ENCODE measurements around the gene NECAP2.

Gene NECAP2

DNA sequence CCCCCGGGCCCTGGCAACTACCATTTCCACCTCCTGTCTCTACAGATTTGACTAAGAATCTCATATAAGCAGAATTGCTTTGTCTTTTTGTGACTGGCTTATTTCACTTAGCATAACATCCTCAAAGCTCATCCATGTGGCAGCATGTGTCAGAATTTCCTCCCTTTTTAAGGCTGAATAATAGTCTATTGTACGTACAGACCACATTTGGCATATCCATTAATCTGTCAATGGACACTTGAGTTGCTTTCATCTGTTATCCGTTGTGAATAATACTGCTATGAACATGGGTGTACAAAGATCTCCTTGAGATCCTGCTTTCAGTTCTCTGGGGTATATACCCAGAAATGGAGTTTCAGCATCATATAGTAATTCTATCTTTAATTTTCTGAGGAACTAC is 27.3 kb upstream of the NECAP2 start:
- TF ChIP-seq ZNF274 (IDR thresholded peaks at IDR 0.05; ENCODE audit: low read depth, low read length) = no peak
- no peak overlapping the region for H3K4me3 ChIP-seq (ENCODE audit: low read length)

DNA sequence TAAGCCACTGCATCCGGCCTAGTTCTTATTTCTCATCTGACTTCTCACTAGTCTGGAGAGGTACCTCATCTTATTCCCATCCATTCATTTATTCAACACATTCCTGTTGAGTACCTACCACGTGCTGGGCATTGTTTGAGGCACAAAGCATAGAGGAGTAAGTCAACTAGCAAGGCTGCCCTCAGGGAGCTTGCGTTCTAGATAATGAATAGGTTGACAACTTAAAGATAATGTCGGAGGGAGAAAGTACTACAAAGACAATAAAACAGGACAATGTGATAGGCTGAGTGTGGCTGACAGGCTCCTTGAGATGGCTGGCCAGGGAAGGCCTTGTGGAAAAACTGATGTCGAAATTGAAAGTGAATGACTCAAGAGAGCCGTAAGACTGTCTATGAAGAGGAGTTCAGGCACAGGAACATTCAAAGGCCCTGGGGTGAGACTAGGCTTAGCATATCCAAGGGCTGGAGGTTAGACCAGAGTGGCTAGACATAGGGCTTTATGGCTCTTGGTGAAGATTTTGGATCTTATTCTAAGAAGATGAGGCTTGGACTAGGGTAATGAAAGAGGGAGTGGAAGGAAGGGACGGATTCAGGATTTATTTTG is 21.6 kb upstream of the NECAP2 start:
- TF ChIP-seq ZNF274 (IDR thresholded peaks at IDR 0.05; ENCODE audit: low read depth, low read length) = no peak
- no peak overlapping the region for H3K4me3 ChIP-seq (ENCODE audit: low read length)

DNA sequence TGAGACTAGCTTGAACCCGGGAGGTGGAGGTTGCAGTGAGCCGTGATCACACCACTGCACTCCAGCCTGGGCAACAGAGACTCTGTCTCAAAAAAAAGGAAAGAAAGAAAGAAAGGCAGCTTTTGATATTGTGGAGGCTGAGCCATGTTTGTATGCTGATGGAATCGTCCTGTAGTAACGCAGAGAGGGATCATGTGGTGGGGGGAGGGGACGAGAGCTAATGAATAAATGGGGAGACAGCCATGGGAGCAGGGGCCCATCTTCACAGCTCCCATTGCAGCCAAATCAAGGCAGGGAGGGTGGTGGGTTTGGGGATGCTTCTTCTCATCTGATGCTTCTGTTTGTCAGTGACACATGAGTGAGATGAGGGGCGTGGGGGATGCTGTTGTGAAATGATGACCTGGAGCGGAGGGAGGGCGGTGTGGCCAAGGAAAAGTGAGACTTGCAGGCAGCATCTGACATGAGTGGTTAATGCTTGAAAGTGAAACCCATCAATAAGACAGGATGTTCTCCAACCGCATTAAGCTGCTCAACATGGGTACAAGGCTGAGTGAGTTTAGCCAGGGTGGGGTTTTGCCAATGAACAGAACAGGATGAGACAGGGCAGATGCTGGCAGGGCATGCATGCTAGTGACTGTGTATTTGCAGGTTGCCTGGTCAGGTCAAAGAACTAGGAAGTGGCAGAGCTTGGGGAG is 20.0 kb upstream of the NECAP2 start:
- TF ChIP-seq ZNF274 (IDR thresholded peaks at IDR 0.05; ENCODE audit: low read depth, low read length) = no peak
- H3K4me3 ChIP-seq (ENCODE audit: low read length) = no peak overlapping the region

DNA sequence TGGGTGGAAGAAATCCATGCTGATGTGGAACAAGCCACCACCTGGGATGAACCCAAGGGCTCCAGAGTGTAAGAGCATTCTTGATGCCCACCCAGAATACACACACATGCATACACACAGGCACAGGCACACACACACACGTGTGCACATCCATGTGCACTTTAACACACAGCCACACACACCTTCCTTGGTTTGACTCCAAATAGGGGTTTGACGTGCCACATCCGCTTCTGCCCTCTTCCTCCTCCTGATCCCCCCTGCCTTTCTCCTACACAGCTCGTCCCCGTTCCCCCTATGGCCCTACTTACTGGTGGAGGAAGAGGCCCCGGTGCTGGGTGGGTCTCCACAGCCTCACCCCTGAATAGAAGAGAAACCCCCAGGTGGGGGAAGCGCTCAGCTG is 19.3 kb upstream of the NECAP2 start:
- no peak overlapping the region for H3K4me3 ChIP-seq (ENCODE audit: low read length)
- TF ChIP-seq ZNF274 (IDR thresholded peaks at IDR 0.05; ENCODE audit: low read depth, low read length) = no peak

DNA sequence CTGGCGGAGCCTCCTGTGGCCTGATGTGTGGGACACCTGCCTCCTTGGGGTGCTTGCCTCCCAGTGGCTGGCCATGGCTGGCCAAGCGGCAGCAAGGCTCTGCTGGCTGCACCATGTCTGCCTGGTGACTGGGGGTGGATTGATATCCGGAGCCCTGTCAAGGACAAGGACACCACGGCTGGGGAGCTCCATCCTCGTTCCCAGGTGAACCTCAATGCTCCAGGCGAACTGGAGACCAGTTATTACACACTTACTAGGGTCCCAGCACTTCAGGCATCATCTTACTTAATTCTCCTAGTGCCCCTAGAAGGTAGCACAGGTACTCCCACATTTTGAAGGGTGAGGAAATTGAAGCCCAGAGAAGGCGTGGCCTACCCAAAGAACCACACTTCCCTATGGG is 18.5 kb upstream of the NECAP2 start:
- no peak for TF ChIP-seq ZNF274 (IDR thresholded peaks at IDR 0.05; ENCODE audit: low read depth, low read length)
- H3K4me3 ChIP-seq (ENCODE audit: low read length) = no peak overlapping the region

DNA sequence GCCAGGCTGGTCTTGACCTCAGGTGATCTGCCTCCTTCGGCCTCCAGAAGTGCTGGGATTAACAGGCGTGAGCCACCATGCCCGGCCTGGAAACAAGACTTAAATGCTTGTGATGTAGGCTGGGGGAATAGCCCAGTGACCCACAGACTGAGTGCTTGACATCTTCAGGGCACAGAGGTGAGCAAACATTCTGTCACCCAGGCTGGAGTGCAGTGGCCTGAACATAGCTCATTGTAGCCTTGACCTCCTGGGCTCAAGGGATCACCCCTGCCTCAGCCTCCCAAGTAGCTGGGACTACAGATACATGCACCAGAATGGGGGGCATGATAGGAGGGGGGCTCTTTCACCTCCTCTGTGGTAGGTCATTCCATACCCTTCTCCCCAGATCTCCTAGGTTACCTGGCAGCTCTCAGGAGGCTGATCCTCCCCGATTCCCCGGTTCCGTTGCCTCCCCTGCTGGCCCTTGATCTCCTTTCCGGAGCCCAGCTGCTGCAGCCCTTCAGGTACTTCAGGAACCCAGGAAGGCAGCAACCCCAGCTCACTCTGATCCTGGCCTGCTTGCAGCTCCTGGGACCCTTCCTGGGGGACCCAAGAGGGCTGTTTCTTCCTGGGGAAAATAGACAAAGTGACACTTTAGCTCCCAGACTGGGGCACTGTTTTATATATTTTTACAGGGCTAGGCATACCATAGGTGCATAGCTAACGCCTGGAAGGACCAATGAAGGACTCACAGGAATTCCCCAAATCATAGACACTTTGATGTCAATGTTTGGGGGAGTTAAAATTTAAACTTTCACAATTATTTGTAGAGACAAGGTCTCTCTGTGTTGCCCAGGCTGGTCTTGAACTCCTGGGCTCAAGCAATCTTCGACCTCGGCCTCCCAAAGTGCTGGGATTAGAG is 15.1 kb upstream of the NECAP2 start:
- no peak for TF ChIP-seq ZNF274 (IDR thresholded peaks at IDR 0.05; ENCODE audit: low read depth, low read length)
- H3K4me3 ChIP-seq (ENCODE audit: low read length) = no peak overlapping the region

DNA sequence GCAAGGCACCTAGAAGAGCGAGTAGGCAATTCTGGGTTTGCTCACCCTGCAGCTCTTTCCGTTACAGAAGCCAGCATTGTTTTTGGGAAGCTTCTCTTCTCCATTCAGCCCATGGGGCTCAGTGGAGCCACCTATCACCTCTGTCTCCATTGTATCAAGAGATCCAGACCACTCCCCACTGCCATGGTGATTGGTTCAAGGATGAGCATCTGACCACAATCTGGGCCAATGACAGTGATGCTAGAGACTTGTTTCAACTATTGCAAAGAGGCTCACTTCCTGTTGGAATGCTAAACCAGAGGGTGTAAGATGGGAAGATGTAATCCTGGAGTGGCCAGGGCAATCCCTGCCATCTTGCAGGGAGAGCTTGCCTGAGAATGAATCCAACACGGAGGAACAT is 9.9 kb upstream of the NECAP2 start:
- H3K4me3 ChIP-seq (ENCODE audit: low read length) = no peak overlapping the region
- TF ChIP-seq ZNF274 (IDR thresholded peaks at IDR 0.05; ENCODE audit: low read depth, low read length) = no peak

DNA sequence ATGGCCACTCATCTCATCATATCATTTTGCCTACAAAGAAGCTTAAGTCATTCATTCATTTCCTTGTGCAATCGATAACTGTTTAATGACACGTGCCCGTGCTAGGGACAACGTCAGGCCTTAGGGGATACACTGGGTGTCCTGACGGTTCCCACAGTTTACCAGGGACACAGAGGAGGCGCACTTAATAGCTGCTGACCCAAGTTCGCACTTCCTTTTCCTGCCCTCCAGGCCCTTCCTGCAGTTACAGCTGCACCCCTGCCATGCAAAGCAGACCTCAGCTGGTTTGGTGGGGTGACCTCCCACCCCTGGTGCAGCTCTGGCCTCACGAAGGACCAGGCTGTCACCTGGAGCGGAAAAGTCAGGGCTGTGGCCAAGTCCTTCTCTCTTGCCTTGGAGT is 7.5 kb upstream of the NECAP2 start:
- no peak for TF ChIP-seq ZNF274 (IDR thresholded peaks at IDR 0.05; ENCODE audit: low read depth, low read length)
- H3K4me3 ChIP-seq (ENCODE audit: low read length) = no peak overlapping the region

DNA sequence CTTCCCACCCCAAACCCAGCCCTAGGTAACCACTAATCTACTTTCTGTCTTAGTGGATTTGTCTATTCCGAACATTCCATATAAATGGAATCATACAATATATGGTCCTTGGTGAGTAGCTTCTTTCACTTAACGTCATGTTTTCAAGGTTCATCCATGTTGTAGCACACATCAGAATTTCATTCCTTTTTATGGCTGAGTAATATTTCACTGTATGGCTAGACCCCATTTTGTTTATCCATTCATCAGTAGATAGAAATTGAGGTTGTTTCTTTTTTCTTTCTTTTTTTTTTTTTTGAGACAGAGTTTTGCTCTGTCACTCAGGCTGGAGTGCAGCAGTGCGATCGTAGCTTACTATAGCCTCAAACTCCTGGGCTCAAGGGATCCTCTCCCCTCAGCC is 6.5 kb upstream of the NECAP2 start:
- no peak overlapping the region for H3K4me3 ChIP-seq (ENCODE audit: low read length)
- TF ChIP-seq ZNF274 (IDR thresholded peaks at IDR 0.05; ENCODE audit: low read depth, low read length) = no peak

DNA sequence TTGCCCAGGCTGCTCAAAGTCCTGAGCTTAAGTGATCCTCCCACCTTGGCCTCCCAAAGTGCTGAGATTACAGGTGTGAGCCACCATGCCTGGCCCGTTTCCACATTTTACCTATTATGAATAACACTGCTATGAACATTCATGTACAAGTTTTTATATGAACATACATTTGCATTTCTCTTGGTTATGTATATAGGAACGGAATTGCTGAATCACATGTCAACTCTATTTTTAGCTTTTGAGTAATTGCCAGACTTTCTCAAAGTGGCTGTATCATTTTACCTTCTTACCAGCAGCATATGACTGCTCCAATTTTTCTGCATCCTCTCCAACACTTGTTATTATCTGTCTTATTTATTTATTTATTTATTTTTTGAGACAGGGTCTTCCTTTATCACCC is 6.0 kb upstream of the NECAP2 start:
- H3K4me3 ChIP-seq (ENCODE audit: low read length) = no peak overlapping the region
- no peak for TF ChIP-seq ZNF274 (IDR thresholded peaks at IDR 0.05; ENCODE audit: low read depth, low read length)

DNA sequence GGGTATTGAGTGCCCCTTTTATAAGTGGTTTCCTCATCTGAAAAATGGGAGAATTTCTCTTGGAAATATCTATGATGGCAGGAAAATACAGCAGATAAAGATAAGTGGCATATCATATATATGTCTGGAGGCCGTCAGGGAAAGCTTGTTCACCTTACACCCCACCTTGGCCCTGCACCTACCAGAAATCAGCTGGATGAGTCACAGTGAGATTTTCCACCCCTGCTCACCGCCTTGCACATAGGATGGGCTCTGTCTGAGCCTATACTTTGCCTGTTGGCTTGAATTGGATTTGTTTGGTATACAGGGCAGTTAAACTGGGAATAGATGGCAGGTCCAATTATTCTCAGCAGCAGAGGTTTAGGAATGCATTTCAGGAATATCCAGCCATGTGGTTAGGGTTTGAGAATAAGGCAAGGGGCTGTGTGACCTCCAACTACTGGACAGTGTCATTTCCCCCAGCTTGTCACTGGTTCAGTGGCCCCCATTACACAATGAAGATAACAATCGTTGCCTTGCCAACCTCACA is 3.5 kb upstream of the NECAP2 start, which contains the start of gene SPATA21:
SPATA21 (minus strand) TSS at position 479 of the 529 bp plus-strand sequence. CDS start 6,053 bp downstream, outside the sequence.
- no peak within 1 kb of the TSS for H3K4me3 ChIP-seq (ENCODE audit: low read length)
- no peak for TF ChIP-seq ZNF274 (IDR thresholded peaks at IDR 0.05; ENCODE audit: low read depth, low read length)

DNA sequence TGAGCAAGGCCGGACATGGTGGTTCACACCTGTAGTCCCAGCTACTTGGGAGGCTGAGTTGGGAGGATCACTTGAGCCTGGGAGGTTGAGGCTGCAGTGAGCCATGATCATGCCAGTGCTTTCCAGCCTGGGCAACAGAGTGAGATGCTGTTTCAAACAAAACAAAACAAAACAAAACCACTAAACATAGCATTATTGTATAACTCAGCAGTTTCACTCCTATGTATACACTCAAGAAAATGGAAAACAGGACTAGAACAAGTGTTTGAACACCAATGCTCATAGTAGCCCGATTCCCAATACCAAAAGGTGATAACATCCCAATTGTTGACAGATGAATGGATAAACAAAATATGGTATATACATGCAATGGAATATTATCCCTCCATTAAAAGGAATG is 2.0 kb upstream of the NECAP2 start:
- H3K4me3 ChIP-seq (ENCODE audit: low read length) = no peak overlapping the region
- no peak for TF ChIP-seq ZNF274 (IDR thresholded peaks at IDR 0.05; ENCODE audit: low read depth, low read length)

DNA sequence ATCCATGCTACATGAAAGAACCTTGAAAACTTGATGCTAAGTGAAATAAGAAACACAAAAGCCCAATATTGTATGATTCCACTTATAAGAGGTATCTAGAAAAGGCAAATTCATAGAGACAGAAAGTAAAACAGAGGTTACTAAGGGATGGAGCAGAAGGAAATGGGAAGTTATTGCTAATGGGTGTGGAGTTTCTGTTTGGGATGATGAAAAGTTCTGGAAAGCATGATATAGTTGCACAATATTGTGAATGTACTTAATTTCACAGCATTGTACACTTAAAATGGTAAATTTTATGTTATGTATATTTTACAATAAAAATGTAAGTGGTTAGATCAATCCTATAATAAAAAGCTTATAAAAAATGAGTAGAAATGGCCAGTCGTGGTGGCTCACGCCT is 1.6 kb upstream of the NECAP2 start:
- no peak for TF ChIP-seq ZNF274 (IDR thresholded peaks at IDR 0.05; ENCODE audit: low read depth, low read length)
- no peak overlapping the region for H3K4me3 ChIP-seq (ENCODE audit: low read length)

DNA sequence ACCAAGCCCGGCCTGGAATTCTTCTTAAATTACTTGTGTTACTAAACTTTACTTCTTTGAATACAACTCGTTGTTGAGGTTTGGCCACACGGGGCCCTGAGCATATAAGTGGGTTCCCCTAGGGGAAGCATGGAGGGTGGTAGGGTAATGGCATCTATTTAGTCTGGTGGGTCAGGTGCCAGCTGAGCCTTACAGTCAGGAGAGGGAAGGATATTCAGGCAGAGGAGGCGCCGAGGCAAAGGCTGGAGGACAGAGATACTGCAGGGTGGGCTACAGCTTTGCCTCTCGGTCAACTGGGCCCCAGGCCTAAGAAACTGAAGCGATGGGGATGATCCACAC is 424 bp upstream of the NECAP2 start:
- no peak for TF ChIP-seq ZNF274 (IDR thresholded peaks at IDR 0.05; ENCODE audit: low read depth, low read length)
- H3K4me3 ChIP-seq (ENCODE audit: low read length) = peak overlapping the region; percentile 6; the same call in 1 of the 2 replicates

DNA sequence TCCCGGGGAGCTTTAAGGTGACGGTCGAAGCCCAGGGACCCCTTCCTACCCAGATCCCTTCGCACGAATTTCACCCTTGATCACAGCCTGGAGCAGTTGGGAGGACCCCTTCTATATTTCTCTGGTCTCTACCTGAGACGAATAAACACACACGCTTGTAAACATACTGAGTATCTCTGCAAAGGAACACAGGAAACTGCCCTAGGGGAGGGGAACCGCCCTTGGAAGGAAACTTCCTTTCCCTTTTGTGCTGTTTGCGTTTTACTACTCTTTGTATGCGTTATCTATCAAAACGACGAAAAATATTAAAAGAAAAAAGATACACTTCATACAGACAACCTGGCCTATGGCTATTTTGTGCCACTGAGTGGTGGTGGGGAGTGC is 750 bp downstream of the NECAP2 start:
- TF ChIP-seq ZNF274 (IDR thresholded peaks at IDR 0.05; ENCODE audit: low read depth, low read length) = no peak
- peak overlapping the region; percentile 96 for H3K4me3 ChIP-seq (ENCODE audit: low read length)

All from GM08714 (cell line).